Chondrocyte (in vitro differentiated cells): ENCODE measurements around the gene RNF213. TPM values are rescaled to one million over a fixed set of nuclear protein-coding genes. Genes with fewer than 3 reads are reported as not detected.
A peak's percentile ranks its signal among the peaks of the same experiment; 100 is the strongest.

Experiments
- DNase-seq: peaks from one replicate; pipeline ENCODE4 v3.0.0; 2021; ENCODE audit warnings: mixed read lengths, low spot score
- H3K27ac Mint-ChIP-seq: one replicate; pipeline ENCODE4 v1.8.0; 2021; ENCODE audit warnings: mild to moderate bottlenecking, moderate library complexity, mixed read lengths; ENCODE audit not compliant: unreplicated experiment
- H3K27me3 Mint-ChIP-seq: 2 replicates; pipeline ENCODE4 v1.8.0; 2021; ENCODE audit warnings: low read depth, mixed read lengths
- H3K36me3 Mint-ChIP-seq: 2 replicates; pipeline ENCODE4 v1.8.0; 2021; ENCODE audit warnings: low read depth, mixed read lengths
- H3K4me1 Mint-ChIP-seq: 2 replicates; pipeline ENCODE4 v1.8.0; 2021; ENCODE audit warnings: low read depth, mild to moderate bottlenecking, mixed read lengths
- H3K4me3 Mint-ChIP-seq: one replicate; pipeline ENCODE4 v1.8.0; 2021; ENCODE audit warnings: mild to moderate bottlenecking, moderate library complexity, mixed read lengths; ENCODE audit not compliant: unreplicated experiment
- H3K9me3 Mint-ChIP-seq: 2 replicates; pipeline ENCODE4 v1.8.0; 2021; ENCODE audit warnings: low read depth, mixed read lengths
- total RNA-seq: library from RNA; stranded (reverse); gene quantifications from 3 replicates; pipeline ENCODE4 v1.2.1, GENCODE V29; 2021
- TF ChIP-seq, protein P1 (sequence below): fragments of 200-600 bp; sonication (generic); IDR thresholded peaks from 2 replicates; pipeline ENCODE4 v1.5.0; 2021; ENCODE audit warnings: antibody characterized with exemption, mild to moderate bottlenecking, moderate library complexity

Gene RNF213
- total RNA-seq, 1 donor from 2014 or later, result 73.2 TPM

DNA sequence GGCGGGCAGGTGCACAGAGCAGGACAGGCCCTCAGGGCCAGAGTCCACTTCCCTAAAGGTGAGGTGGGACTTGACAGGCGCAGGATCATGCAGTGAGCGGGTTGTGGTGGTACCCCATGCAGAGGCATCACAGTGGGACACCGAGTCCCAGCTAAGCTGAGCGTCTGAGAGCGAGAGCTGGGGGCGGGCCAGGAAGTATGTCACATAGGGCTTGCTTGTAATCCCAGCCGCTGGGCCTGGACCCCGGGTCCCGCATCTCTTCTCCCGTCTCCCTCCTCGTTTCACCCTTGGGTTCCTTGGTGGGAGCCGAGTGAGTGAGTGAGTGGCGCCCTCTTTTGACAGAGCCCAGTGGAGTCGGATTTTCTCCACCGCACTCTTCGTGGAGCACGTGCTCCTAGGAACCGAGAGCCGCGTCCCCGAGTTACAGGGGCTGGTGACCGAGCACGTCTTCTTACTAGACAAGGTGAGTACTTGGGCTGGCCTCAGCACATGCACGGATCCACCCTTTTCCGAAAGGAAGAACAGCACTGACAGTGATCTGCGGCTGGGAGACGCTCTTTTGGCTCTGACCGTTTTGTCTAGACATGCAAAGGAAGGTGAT, 103.5 kb downstream of the RNF213 start:
- peak; percentile 91 for DNase-seq
- no peak overlapping the region for H3K27ac Mint-ChIP-seq

DNA sequence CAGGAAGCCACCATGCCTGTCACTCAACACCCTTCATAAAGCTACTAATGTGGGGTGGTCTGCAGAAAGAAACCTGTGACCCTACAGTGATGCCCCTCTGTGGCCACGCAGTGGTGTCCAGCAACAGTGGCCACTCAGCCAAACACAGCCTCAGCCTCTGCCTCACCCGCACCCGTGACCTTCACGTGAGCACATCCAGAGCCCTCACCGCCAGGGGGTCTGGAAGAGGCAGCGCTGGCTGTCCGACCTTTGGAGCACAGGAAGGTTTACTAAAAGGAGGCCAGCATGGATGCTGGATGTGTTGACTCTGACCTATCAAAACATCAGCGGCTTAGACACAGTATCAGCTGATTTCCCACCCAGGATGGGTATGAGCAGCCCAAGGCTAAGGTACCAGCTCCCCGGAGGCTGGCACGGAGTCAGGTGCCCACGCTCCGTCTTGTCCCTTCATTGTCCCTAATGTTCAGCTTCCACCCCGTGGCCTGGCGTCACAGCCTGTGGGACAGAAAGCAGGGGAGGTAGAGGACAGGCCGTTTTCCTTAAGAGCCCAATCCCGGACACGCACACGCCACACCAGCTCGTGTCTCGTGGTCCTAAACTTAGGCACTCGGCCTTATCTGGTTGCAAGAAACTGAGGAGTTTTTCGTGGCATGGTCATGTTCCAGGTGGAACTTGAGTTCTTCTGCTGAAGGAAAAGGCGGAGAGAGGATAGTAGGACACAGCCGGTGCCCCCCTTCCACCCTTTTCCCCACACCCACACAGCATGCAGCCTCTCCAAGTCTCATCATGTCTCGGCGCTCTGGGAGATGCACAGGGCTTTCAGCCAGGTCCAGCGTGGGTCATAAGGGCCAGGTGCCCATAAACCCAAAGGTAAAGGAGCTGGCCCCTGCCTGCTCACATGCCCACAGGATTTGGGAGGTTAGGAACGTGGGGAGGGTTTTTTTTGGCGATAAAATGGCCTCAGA, 104.6 kb downstream of the RNF213 start:
- TF ChIP-seq, protein P1, sequence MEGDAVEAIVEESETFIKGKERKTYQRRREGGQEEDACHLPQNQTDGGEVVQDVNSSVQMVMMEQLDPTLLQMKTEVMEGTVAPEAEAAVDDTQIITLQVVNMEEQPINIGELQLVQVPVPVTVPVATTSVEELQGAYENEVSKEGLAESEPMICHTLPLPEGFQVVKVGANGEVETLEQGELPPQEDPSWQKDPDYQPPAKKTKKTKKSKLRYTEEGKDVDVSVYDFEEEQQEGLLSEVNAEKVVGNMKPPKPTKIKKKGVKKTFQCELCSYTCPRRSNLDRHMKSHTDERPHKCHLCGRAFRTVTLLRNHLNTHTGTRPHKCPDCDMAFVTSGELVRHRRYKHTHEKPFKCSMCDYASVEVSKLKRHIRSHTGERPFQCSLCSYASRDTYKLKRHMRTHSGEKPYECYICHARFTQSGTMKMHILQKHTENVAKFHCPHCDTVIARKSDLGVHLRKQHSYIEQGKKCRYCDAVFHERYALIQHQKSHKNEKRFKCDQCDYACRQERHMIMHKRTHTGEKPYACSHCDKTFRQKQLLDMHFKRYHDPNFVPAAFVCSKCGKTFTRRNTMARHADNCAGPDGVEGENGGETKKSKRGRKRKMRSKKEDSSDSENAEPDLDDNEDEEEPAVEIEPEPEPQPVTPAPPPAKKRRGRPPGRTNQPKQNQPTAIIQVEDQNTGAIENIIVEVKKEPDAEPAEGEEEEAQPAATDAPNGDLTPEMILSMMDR, result no peak
- Mint-ChIP-seq H3K4me3 (no peak overlapping the region), H3K27ac (no peak overlapping the region), H3K4me1 (no peaks in the 10 kb centered on the region), H3K36me3 (peaks cover 51% of the 10 kb centered on the region), H3K27me3 (no peaks in the 10 kb centered on the region), H3K9me3 (no peaks in the 10 kb centered on the region)
- peak; percentile 79 for DNase-seq

More for the DNA sequence above, 103.5 kb downstream of the RNF213 start:
- Mint-ChIP-seq H3K4me3 (no peak overlapping the region), H3K27me3 (no peaks in the 10 kb centered on the region), H3K9me3 (no peaks in the 10 kb centered on the region), H3K4me1 (no peaks in the 10 kb centered on the region), H3K36me3 (peaks cover 53% of the 10 kb centered on the region)
- TF ChIP-seq, protein P1, result peak; percentile 64

DNA sequence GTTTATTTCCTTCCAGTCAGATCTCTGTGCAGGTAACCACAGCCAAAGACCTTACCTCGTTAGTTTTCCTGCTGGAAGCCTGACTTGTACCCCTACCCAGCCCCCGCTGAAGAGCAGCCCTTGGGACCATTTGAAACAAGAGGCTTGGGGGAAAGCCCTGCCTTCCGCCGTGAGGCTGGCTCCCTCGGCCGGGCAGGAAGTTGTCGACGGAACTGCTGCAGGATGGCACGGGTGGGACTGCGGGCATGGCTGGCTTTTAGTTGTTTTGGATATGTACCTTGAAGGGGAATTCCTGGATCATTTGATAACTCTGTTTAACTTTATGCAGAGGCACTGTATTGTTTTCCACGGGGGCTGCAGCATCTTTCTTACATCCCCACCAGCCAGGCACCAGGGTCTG, 105.3 kb downstream of the RNF213 start:
- Mint-ChIP-seq H3K4me3 (no peak overlapping the region), H3K36me3 (peaks cover 51% of the 10 kb centered on the region), H3K4me1 (no peaks in the 10 kb centered on the region), H3K27ac (no peak overlapping the region), H3K9me3 (no peaks in the 10 kb centered on the region), H3K27me3 (no peaks in the 10 kb centered on the region)
- TF ChIP-seq, protein P1, result no peak
- peak; percentile 82 for DNase-seq

DNA sequence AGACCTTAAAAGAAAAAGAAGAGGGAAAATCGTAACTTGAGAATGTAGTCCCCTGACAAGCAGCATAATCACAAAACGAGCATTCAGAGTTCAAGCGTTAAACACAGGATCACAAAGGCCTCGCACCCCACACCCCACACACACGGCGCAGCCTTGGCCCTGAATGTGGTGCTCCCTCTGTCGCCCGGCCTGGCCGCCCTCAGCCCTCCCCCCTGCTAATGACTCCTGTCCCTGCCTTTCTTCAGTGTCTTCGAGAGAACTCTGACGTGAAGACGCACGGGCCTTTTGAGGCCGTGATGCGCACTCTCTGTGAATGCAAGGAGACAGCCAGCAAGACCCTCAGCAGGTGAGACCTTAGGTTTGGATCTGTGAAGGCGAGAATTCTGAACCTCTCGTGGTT, 106.9 kb downstream of the RNF213 start:
- H3K36me3 Mint-ChIP-seq, result peaks cover 45% of the 10 kb centered on the region
- no peaks in the 10 kb centered on the region for H3K4me1 Mint-ChIP-seq
- H3K27me3 Mint-ChIP-seq, result no peaks in the 10 kb centered on the region
- no peaks in the 10 kb centered on the region for H3K9me3 Mint-ChIP-seq
- peak; percentile 64 for DNase-seq
- no peak overlapping the region for H3K4me3 Mint-ChIP-seq
- no peak overlapping the region for H3K27ac Mint-ChIP-seq
- TF ChIP-seq, protein P1, result no peak

DNA sequence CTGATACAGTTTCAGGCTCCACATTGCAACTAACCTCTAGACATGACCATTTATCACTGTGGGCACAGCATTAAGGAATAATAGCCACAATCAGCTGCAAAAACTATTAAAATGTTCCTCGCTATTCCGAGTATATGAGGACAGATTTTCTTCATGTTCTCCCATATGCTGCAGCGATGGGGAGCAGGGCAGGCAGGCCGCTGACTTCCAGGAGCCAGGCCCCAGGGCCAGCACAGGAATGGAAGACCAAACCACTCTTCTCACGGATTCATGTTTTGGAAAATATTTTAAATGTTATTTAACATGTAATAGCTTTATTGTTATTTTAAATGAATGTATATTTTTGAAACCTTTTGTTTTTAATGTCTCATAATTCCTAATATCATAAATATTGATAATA, 110.5 kb downstream of the RNF213 start:
- no peaks in the 10 kb centered on the region for H3K9me3 Mint-ChIP-seq
- no peaks in the 10 kb centered on the region for H3K27me3 Mint-ChIP-seq
- H3K27ac Mint-ChIP-seq, result no peak overlapping the region
- peak; percentile 34 for DNase-seq
- TF ChIP-seq, protein P1, result no peak
- H3K4me1 Mint-ChIP-seq, result no peaks in the 10 kb centered on the region
- H3K36me3 Mint-ChIP-seq, result peaks cover 52% of the 10 kb centered on the region
- no peak overlapping the region for H3K4me3 Mint-ChIP-seq
